ENCODE results near the gene CCL13. TPM values are rescaled to one million over a fixed set of nuclear protein-coding genes. Genes with fewer than 3 reads are reported as not detected.

Gene CCL13
- total RNA-seq, 2 experiments from 2014 or later, result not detected

DNA sequence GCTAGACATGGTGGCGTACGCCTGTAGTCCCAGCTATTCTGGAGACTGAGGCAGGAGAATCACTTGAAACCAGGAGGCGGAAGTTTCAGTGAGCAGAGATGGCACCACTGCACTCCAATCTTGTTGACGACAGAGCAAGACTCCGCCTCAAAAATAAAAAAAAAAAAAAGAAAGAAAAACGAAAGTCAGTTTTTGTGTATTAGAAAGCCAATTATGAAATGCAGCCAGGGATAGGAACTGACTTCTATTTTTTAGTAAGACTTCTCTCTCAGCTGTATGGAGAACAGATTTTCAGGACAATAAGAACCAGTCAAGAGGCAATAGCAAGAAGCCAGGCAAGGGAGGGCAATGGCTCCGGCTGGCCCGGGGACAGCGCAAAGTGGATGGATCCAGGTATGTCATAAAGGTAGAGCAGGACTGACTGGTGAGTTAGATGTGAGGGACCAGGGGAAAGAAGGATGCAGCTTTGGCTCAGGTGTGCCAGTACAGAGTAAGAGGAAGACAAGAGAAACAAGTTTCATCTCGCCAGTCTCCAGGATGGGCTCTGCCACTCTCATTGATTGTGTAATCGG lies 19.2 kb downstream of the CCL13 start:
- peaks cover 13% of the 10 kb centered on the region for H3K4me1 Mint-ChIP-seq (ENCODE audit: low read depth)
- no peak for DNase-seq
- intact Hi-C loops (cut with micrococcal nuclease), result no loop called here
- no peaks in the 10 kb centered on the region for H3K36me3 Mint-ChIP-seq (ENCODE audit: low read depth)
- H3K9me3 Mint-ChIP-seq, result no peaks in the 10 kb centered on the region
- peaks cover 2% of the 10 kb centered on the region for H3K27me3 Mint-ChIP-seq (ENCODE audit: low read depth)
- H3K4me3 Mint-ChIP-seq, result no peak overlapping the region
- CTCF ChIA-PET, result no interaction called here
- H3K27ac Mint-ChIP-seq, result no peak overlapping the region

GRCh38 chr17:34377078-34377823 lies 21.0 kb downstream of the CCL13 start:
- Mint-ChIP-seq H3K27me3 (ENCODE audit: low read depth) (peaks cover 2% of the 10 kb centered on the region), H3K36me3 (ENCODE audit: low read depth) (no peaks in the 10 kb centered on the region), H3K9me3 (no peaks in the 10 kb centered on the region), H3K4me1 (ENCODE audit: low read depth) (peaks cover 13% of the 10 kb centered on the region), H3K27ac (no peak overlapping the region), H3K4me3 (no peak overlapping the region)
- no peak for DNase-seq
- intact Hi-C loops (cut with micrococcal nuclease), result no loop called here
- CTCF ChIA-PET, result interaction anchor here (0.6 to 2.1 kb wide), 8 partner anchors 8 to 573 kb away, joined by 3 to 7 read pairs (median 3); no protein-coding TSS in a partner anchor

- peak; percentile 31 for DNase-seq
- H3K4me3 Mint-ChIP-seq, result no peak overlapping the region
- H3K27ac Mint-ChIP-seq, result no peak overlapping the region
- intact Hi-C loops (cut with micrococcal nuclease), result no loop called here
- CTCF ChIA-PET, result interaction anchor here (0.7 kb wide), 1 partner anchor 176 kb away, joined by 3 read pairs; no protein-coding TSS in a partner anchor
- H3K4me1 Mint-ChIP-seq (ENCODE audit: low read depth), result peaks cover 21% of the 10 kb centered on the region
- peaks cover 2% of the 10 kb centered on the region for H3K27me3 Mint-ChIP-seq (ENCODE audit: low read depth)
- H3K36me3 Mint-ChIP-seq (ENCODE audit: low read depth), result no peaks in the 10 kb centered on the region
- no peaks in the 10 kb centered on the region for H3K9me3 Mint-ChIP-seq
Measured at GRCh38 chr17:34378664-34379101, 22.4 kb downstream of the CCL13 start.

DNA sequence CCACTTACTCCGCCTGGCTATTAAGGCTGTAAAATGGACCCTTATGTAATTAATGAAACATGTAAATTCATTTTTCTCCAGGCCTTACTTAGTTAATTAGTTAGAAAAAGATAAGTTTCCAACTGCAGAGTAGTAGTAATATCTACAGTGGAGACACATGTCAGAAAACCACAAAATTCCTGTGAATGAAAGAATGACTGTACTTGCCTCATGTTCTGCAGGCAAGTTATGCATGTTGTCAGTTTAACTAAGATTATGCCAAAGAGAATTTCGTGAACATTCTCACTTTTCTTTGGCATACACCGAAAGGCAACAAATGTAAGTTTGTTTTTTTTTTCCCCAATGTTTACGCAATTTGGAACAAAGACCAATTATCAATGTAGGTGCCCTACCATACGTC lies 23.6 kb downstream of the CCL13 start:
- CTCF ChIA-PET, result no interaction called here
- Mint-ChIP-seq H3K27me3 (ENCODE audit: low read depth) (peaks cover 2% of the 10 kb centered on the region), H3K4me1 (ENCODE audit: low read depth) (peaks cover 21% of the 10 kb centered on the region), H3K36me3 (ENCODE audit: low read depth) (no peaks in the 10 kb centered on the region), H3K4me3 (no peak overlapping the region), H3K9me3 (no peaks in the 10 kb centered on the region), H3K27ac (no peak overlapping the region)
- DNase-seq, result no peak
- intact Hi-C loops (cut with micrococcal nuclease), result no loop called here

- Mint-ChIP-seq H3K36me3 (ENCODE audit: low read depth) (no peaks in the 10 kb centered on the region), H3K4me1 (ENCODE audit: low read depth) (peaks cover 21% of the 10 kb centered on the region), H3K27ac (no peak overlapping the region), H3K4me3 (no peak overlapping the region), H3K27me3 (ENCODE audit: low read depth) (peaks cover 10% of the 10 kb centered on the region), H3K9me3 (no peaks in the 10 kb centered on the region)
- intact Hi-C loops (cut with micrococcal nuclease), result no loop called here
- DNase-seq, result peak; percentile 64
- CTCF ChIA-PET, result interaction anchor here (0.7 to 1.9 kb wide), 3 partner anchors 22 to 181 kb away, joined by 3 to 11 read pairs (median 4); no protein-coding TSS in a partner anchor
Measured at GRCh38 chr17:34382621-34383124, 26.4 kb downstream of the CCL13 start.

- Mint-ChIP-seq H3K27ac (no peak overlapping the region), H3K4me3 (no peak overlapping the region), H3K9me3 (no peaks in the 10 kb centered on the region), H3K36me3 (ENCODE audit: low read depth) (no peaks in the 10 kb centered on the region), H3K4me1 (ENCODE audit: low read depth) (peaks cover 21% of the 10 kb centered on the region), H3K27me3 (ENCODE audit: low read depth) (peaks cover 10% of the 10 kb centered on the region)
- CTCF ChIA-PET, result interaction anchor here (0.8 to 1.9 kb wide), 3 partner anchors 22 to 183 kb away, joined by 3 to 11 read pairs (median 3); no protein-coding TSS in a partner anchor
- intact Hi-C loops (cut with micrococcal nuclease), result no loop called here
- DNase-seq, result no peak
Measured at GRCh38 chr17:34383216-34383615, 26.9 kb downstream of the CCL13 start.

DNA sequence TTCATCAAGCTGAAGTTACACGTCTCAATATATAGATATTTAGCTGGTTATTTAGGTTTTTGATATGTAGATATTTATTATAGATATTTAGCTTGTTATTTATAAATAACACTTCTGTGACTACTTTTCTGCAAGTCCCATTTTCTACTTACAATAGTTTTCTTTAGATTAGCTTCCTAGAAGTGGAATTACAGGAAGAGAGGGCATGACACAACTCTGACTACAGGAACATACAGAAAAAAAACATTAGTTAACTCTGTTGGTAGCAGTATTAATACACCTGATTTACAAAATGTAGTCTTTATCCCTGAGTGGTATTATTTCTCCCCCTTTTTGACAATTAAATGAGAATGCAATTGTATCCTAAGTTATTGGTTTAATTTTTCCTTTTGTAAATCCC lies 28.0 kb downstream of the CCL13 start:
- intact Hi-C loops (cut with micrococcal nuclease), result no loop called here
- Mint-ChIP-seq H3K4me3 (no peak overlapping the region), H3K9me3 (no peaks in the 10 kb centered on the region), H3K4me1 (ENCODE audit: low read depth) (peaks cover 11% of the 10 kb centered on the region), H3K27ac (no peak overlapping the region), H3K36me3 (ENCODE audit: low read depth) (no peaks in the 10 kb centered on the region), H3K27me3 (ENCODE audit: low read depth) (peaks cover 8% of the 10 kb centered on the region)
- DNase-seq, result no peak
- CTCF ChIA-PET, result interaction anchor here (0.7 to 1.4 kb wide), 3 partner anchors 13 to 184 kb away, joined by 3 read pairs; no protein-coding TSS in a partner anchor

GRCh38 chr17:34384822-34385605 lies 28.7 kb downstream of the CCL13 start:
- no peaks in the 10 kb centered on the region for H3K9me3 Mint-ChIP-seq
- intact Hi-C loops (cut with micrococcal nuclease), result no loop called here
- no peak overlapping the region for H3K4me3 Mint-ChIP-seq
- H3K27ac Mint-ChIP-seq, result no peak overlapping the region
- H3K36me3 Mint-ChIP-seq (ENCODE audit: low read depth), result no peaks in the 10 kb centered on the region
- CTCF ChIA-PET, result interaction anchor here (1.2 kb wide), 1 partner anchor 23 kb away, joined by 3 read pairs; no protein-coding TSS in a partner anchor
- H3K27me3 Mint-ChIP-seq (ENCODE audit: low read depth), result peaks cover 8% of the 10 kb centered on the region
- H3K4me1 Mint-ChIP-seq (ENCODE audit: low read depth), result peaks cover 9% of the 10 kb centered on the region
- DNase-seq, result no peak

DNA sequence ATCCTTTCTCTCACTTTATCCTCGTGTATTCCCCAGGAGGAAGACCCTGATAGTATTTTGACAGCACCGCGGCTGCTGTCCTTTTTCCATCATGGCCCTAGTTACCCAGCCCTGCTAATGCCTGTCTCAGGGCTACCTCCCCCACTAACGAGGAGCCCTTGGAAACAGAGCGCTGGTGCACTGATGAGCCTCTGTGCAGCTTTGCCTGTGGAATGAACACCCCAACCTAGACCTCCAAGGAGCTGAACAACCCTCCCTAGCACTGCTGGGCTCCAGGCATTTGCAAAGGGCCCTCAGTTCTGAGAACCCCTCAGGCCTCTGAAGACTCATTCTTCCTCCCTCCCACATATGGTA lies 30.0 kb downstream of the CCL13 start:
- DNase-seq, result no peak
- Mint-ChIP-seq H3K36me3 (ENCODE audit: low read depth) (no peaks in the 10 kb centered on the region), H3K27me3 (ENCODE audit: low read depth) (peaks cover 8% of the 10 kb centered on the region), H3K27ac (no peak overlapping the region), H3K4me1 (ENCODE audit: low read depth) (peaks cover 9% of the 10 kb centered on the region), H3K4me3 (no peak overlapping the region), H3K9me3 (no peaks in the 10 kb centered on the region)
- intact Hi-C loops (cut with micrococcal nuclease), result no loop called here
- CTCF ChIA-PET, result interaction anchor here (1.1 kb wide), 1 partner anchor 9 kb away, joined by 3 read pairs; no protein-coding TSS in a partner anchor

- intact Hi-C loops (cut with micrococcal nuclease), result no loop called here
- CTCF ChIA-PET, result no interaction called here
- Mint-ChIP-seq H3K4me1 (ENCODE audit: low read depth) (peaks cover 9% of the 10 kb centered on the region), H3K4me3 (no peak overlapping the region), H3K27ac (no peak overlapping the region), H3K27me3 (ENCODE audit: low read depth) (peaks cover 8% of the 10 kb centered on the region), H3K9me3 (no peaks in the 10 kb centered on the region), H3K36me3 (ENCODE audit: low read depth) (no peaks in the 10 kb centered on the region)
- DNase-seq, result no peak
Measured at GRCh38 chr17:34386697-34387550, 30.6 kb downstream of the CCL13 start.

DNA sequence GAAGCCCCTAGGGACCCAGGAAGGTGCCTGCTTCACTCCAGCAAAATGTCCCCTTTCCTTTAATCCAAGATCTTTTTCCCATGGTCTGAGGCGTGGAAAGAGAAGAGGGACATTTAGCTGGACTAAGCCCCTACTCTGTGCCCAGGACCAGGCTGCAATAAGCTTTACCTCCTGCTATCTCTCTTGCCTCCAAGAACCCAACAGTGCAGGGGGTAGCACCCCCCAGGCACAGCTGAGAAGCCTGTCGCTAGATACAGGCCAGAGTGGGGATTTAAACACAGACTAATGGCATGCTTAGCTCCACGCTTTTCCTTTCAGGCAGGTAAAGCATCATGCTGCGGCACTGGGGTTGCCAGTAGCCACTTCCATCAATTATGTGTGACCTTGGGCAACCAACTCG lies 31.3 kb downstream of the CCL13 start:
- Mint-ChIP-seq H3K9me3 (no peaks in the 10 kb centered on the region), H3K27ac (no peak overlapping the region), H3K36me3 (ENCODE audit: low read depth) (no peaks in the 10 kb centered on the region), H3K4me3 (no peak overlapping the region), H3K27me3 (ENCODE audit: low read depth) (peaks cover 8% of the 10 kb centered on the region), H3K4me1 (ENCODE audit: low read depth) (peaks cover 5% of the 10 kb centered on the region)
- intact Hi-C loops (cut with micrococcal nuclease), result no loop called here
- CTCF ChIA-PET, result interaction anchor here (0.7 to 1.2 kb wide), 2 partner anchors 26 to 33 kb away, joined by 3 to 4 read pairs; no protein-coding TSS in a partner anchor
- DNase-seq, result no peak

Measured in activated naive CD4-positive, alpha-beta T cell treated with anti-CD3 and anti-CD28 coated beads for 36 hours (primary cell).